Spinal cord (tissue), 10 donors: ENCODE measurements around the gene USP25. TPM values are rescaled to one million over a fixed set of nuclear protein-coding genes. Genes with fewer than 3 reads are reported as not detected.

Source experiments
- DNase-seq, 6 donors: peaks; one replicate each; pipeline versions ENCODE4 v3.0.0 to v3.0.0-alpha.2; 2013 to 2015; ENCODE audit warnings: low spot score in 6 of 6, low read depth in 4 of 6
- H3K27ac ChIP-seq: one replicate; pipeline ENCODE4 v1.5.1; 2013; ENCODE audit warnings: low read depth, low read length, control low read depth
- H3K27me3 ChIP-seq: one replicate; pipeline ENCODE4 v1.6.1; 2013; ENCODE audit warnings: low read length; ENCODE audit not compliant: control insufficient read depth, insufficient read depth
- H3K36me3 ChIP-seq: one replicate; pipeline ENCODE4 v1.6.1; 2013; ENCODE audit warnings: low read length; ENCODE audit not compliant: control insufficient read depth, insufficient read depth
- H3K4me1 ChIP-seq: one replicate; pipeline ENCODE4 v1.6.1; 2013; ENCODE audit warnings: low read length; ENCODE audit not compliant: control insufficient read depth, insufficient read depth
- H3K4me3 ChIP-seq: one replicate; pipeline ENCODE4 v1.5.1; 2013; ENCODE audit warnings: low read depth, low read length, control low read depth
- H3K9me3 ChIP-seq: one replicate; pipeline ENCODE4 v1.6.1; 2013; ENCODE audit warnings: low read length; ENCODE audit not compliant: control insufficient read depth, insufficient read depth
- WGBS: methylation state at CpG from one replicate; pipeline ENCODE4 v1.1.5; 2013; ENCODE audit warnings: missing lambda C conversion rate; ENCODE audit not compliant: insufficient coverage; 5-methylcytosine and 5-hydroxymethylcytosine counted together
- polyA plus RNA-seq, 2 donors: library from polyadenylated mRNA; unstranded; fragments of 120-200 nt; gene quantifications; one replicate each; pipeline ENCODE4 v1.2.1, GENCODE V29; 2013; ENCODE audit not compliant: insufficient read length in 2 of 2
- total RNA-seq, 2 donors: library from RNA; depleted of rRNA in 1 of 2; stranded (reverse); fragments of 120-200 nt in 1 of 2; fragments of >200 nt in 1 of 2; gene quantifications; one replicate each; pipeline versions ENCODE4 v1.2.3 to v1.2.4, GENCODE V29; 2013 to 2014
- donor health status: healthy.

USP25 gene
- total and polyA plus RNA-seq, 4 donors, result 27.5 to 87.9 (median 52.8) TPM

DNA sequence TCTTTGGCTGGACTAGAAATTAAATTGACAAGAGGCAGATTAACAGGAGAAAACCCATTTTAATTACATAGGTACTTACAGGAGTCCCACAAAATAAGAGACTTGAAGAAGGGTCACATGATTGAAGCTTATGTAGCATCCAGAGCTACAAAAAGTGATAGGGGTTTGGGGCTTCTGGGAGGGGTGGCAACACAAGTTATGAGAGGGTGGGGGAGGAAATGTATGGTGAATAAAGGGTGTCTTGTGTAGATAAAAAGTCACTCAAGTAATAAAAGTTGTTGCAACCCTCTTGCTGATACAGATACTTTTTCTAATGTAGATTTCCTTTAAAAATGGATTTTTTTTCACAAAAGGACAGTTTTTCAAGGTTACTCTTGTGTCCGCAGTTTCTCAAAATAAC is 24.0 kb downstream of the USP25 start:
- no peaks in the 10 kb centered on the region for H3K9me3 ChIP-seq
- H3K4me3 ChIP-seq, result no peak overlapping the region
- no peak overlapping the region for H3K27ac ChIP-seq
- no peaks in the 10 kb centered on the region for H3K36me3 ChIP-seq
- DNase-seq, result no peak
- H3K4me1 ChIP-seq, result no peaks in the 10 kb centered on the region
- no peaks in the 10 kb centered on the region for H3K27me3 ChIP-seq
- no CpG with 5 or more reads among the region's 1 CpG for WGBS

DNA sequence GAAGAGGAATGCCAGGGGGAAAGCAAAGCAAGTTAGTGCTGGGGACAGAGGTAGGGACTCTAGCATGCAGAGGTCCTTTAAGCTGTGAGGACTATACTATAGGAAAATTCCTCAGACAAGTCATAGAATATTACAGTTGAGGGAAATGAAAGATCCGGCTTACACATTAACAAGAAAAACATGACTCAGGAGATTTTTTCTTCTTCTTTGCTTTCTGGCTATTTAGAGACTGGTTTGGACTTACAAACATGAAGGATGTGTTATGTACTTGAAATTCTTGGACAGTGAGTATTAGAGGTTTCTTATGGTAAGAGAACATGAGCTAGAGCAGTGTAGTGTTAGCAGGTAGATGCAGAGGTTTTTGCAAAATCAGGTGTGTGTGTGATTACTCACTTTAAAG is 24.9 kb downstream of the USP25 start:
- H3K4me3 ChIP-seq, result no peak overlapping the region
- no peak overlapping the region for H3K27ac ChIP-seq
- H3K9me3 ChIP-seq, result no peaks in the 10 kb centered on the region
- no CpG with 5 or more reads among the region's 1 CpG for WGBS
- H3K36me3 ChIP-seq, result no peaks in the 10 kb centered on the region
- H3K4me1 ChIP-seq, result no peaks in the 10 kb centered on the region
- DNase-seq, result no peak
- no peaks in the 10 kb centered on the region for H3K27me3 ChIP-seq

DNA sequence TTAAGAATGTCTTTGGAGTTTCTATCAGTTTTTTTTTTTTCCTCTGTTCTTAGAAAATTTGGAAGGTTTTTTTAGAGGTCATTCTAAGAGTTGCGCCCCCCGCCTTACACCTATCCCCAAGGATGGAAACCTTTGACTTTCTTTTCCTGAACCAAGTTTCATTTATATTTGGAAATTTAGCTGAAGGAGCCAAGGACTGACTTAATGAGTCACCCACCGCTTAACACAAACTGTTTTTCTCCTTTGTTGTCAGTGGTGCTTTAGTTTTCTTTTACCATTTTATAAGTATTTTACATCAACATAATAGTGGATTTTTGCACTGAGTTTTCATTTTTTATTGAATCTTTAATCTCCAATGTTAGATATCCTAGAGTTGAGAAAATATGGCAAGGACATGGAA is 25.3 kb downstream of the USP25 start:
- no peaks in the 10 kb centered on the region for H3K36me3 ChIP-seq
- DNase-seq, result no peak
- H3K27me3 ChIP-seq, result no peaks in the 10 kb centered on the region
- H3K4me3 ChIP-seq, result no peak overlapping the region
- WGBS, result no CpG with 5 or more reads among the region's 3 CpGs
- no peaks in the 10 kb centered on the region for H3K4me1 ChIP-seq
- H3K27ac ChIP-seq, result no peak overlapping the region
- no peaks in the 10 kb centered on the region for H3K9me3 ChIP-seq

DNA sequence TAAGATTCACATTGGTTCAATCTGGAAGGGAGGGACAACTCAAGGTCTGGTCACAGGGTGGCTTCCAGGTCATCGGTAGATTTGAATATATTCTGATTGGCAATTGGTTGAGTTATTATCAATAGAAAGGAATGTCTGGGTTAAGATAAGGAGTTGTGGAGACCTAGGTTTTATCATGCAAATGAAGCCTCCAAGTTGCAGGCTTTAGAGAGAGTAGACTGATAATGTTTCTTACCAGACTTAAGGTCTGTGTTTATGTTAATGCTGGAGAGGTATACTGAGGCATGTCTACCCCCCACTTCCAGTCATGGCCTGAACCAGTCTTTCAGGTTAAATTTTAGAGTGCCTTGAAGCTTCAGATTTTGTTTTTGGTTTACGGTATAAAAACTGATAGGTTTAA is 29.7 kb downstream of the USP25 start:
- Histone ChIP-seq H3K4me1 (no peaks in the 10 kb centered on the region), H3K4me3 (no peak overlapping the region), H3K27me3 (no peaks in the 10 kb centered on the region), H3K27ac (no peak overlapping the region), H3K9me3 (peaks cover 3% of the 10 kb centered on the region), H3K36me3 (no peaks in the 10 kb centered on the region)
- no peak for DNase-seq
- WGBS, result 60% methylated on average over 1 of the region's 2 CpGs

DNA sequence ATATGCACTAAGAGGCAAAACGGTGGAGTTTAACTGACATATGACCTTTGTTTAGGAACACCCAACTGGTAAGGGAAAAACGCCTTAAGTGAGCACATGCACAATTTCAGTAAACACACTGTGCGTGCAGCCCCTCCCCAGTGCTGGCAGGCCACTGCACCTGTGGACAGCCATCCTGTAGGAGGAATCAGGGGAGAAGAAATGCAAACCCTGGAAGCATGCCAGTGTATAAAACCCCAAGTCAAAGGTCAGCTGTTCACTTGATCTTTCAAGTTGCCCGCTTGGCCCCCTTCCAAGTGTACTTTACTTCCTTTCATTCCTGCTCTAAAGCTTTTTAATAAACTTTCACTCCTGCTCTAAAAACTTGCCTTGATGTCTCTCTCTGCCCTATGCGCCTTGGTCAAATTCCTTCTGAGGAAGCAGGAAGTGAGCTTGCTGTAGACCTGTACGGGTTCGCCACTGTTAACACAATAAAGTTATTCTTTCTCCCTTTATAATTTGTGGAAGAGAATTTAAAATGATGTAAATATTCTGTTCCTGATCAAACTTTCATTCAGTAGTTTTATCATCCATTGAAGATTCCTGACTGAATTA is 31.8 kb downstream of the USP25 start:
- H3K4me1 ChIP-seq, result no peaks in the 10 kb centered on the region
- no peak overlapping the region for H3K4me3 ChIP-seq
- H3K27ac ChIP-seq, result no peak overlapping the region
- no peaks in the 10 kb centered on the region for H3K27me3 ChIP-seq
- 84% methylated on average over 4 of the region's 7 CpGs for WGBS
- no peaks in the 10 kb centered on the region for H3K36me3 ChIP-seq
- no peak for DNase-seq
- peaks cover 3% of the 10 kb centered on the region for H3K9me3 ChIP-seq

DNA sequence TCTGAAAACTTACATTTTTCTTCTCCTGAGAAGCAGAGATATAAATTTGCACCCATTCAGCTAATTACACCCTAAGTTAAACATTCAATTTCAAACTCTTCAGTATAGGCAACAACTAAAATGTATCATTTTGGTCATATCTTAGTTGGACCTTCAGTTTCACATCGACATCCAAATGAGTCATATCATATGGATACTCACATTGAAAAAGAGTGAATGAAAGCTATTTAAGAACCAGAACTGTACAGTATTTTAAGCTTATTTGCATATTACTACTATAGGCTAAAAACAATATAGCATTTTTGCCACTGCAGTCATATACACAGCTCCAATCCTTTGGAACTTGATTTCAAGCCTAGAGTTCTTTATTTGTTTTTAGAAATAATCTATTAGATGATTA is 33.6 kb downstream of the USP25 start:
- H3K36me3 ChIP-seq, result no peaks in the 10 kb centered on the region
- no peaks in the 10 kb centered on the region for H3K4me1 ChIP-seq
- no peak overlapping the region for H3K4me3 ChIP-seq
- DNase-seq, result no peak
- WGBS, result no CpG with 5 or more reads among the region's 1 CpG
- H3K27ac ChIP-seq, result no peak overlapping the region
- no peaks in the 10 kb centered on the region for H3K27me3 ChIP-seq
- H3K9me3 ChIP-seq, result peaks cover 3% of the 10 kb centered on the region

DNA sequence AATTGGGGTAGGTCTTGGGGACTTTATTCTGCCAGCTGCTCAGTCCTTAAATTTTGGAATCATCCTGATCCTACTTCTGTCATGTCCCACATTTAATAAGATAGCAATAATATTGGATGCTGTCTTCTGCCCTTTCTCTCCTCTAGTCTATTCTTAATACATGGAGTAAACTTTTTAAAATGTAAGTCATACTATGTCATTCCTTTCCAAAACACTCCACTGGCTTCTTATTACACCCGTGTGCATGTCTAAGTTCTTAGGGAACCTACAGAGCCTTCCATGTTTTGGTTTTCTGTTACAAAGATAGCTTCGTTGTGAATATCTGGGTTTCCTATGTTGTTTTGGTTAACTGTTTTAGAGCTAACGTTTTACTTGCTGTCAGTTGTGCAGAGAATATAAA is 35.1 kb downstream of the USP25 start:
- no peak overlapping the region for H3K4me3 ChIP-seq
- H3K9me3 ChIP-seq, result peaks cover 3% of the 10 kb centered on the region
- WGBS, result no CpG with 5 or more reads among the region's 3 CpGs
- DNase-seq, result no peak
- H3K27ac ChIP-seq, result no peak overlapping the region
- H3K36me3 ChIP-seq, result no peaks in the 10 kb centered on the region
- H3K27me3 ChIP-seq, result no peaks in the 10 kb centered on the region
- no peaks in the 10 kb centered on the region for H3K4me1 ChIP-seq

DNA sequence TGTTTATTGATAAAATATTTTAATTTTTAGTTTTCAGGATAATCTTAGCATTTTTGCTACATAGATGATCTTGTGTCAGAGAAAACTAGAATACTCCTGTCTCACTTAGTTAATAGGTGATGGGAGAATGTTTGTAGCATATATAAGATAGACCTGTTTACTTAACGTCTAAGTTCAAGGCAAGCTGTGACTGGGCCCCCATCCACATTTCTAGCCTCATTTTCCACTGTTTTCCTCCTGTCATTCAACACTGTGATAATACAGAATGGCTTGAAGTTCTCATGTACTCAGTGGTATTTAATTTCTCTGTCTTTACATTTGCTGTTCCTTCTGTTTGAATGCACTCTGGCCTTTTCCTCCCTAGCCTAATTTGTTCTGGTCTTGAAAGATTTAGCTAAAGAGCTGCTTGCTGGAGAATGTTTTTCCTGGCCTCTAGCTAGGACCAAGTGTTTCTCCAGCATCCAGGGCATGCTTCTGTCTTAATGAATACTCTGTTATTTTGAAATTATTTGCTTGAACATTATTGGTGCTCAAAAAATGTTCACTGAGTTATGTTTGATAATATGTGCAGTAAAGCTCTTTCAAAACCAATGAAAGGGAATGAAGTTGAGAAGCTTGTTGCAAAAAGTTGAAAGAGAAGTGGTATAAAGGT is 37.3 kb downstream of the USP25 start:
- no peak overlapping the region for H3K4me3 ChIP-seq
- peaks cover 3% of the 10 kb centered on the region for H3K9me3 ChIP-seq
- peak in 1 of 6 donors; percentile 38 for DNase-seq
- WGBS, result no CpG with 5 or more reads among the region's 1 CpG
- H3K36me3 ChIP-seq, result no peaks in the 10 kb centered on the region
- no peaks in the 10 kb centered on the region for H3K27me3 ChIP-seq
- no peaks in the 10 kb centered on the region for H3K4me1 ChIP-seq
- no peak overlapping the region for H3K27ac ChIP-seq

DNA sequence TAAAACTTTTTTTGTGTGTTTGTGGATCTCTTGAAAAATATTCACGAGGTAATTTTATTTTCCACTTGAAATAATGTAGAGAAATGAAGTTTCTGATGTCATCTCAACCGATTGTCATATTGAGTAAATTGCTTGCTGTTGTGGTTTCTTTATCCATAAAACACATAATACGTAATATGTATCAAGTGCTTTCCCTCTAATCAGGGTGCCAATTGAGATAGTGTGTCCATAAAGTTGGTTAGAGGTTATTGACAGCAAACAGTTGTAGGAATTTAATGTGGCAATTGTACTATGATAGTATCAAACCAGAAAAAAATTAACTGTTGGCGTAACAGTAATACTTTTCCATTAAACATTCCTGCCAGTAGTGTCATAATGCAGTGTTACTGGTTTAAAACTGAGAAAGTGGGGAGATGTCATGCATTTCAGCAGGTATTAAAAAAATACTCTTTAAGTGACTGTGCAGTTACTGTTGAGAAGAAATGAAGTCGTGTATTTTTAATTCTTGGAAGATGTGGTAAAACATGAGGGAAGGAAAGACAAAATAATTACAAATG is 38.3 kb downstream of the USP25 start:
- Histone ChIP-seq H3K4me3 (no peak overlapping the region), H3K9me3 (no peaks in the 10 kb centered on the region), H3K27me3 (no peaks in the 10 kb centered on the region), H3K4me1 (no peaks in the 10 kb centered on the region), H3K27ac (no peak overlapping the region), H3K36me3 (no peaks in the 10 kb centered on the region)
- no peak for DNase-seq
- no CpG with 5 or more reads among the region's 5 CpGs for WGBS

DNA sequence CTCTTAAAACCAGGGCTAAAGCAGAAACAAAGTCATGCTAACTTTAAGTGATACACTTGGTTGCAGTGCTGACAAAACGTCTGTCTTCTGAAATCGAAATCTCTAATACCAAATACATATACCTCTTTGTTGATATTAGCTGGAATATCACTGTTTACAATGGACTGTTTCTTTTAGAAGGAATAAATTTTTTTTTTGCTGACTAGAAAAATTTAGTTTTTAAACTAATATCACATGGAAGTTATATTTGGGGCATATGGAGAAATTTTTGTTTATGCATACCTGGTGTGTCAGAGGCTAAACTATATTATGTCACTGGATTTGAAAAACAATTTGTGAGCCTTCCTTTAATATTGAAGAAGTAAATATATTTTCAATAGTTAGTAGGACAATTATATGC is 39.1 kb downstream of the USP25 start:
- no CpG with 5 or more reads among the region's 2 CpGs for WGBS
- Histone ChIP-seq H3K27ac (no peak overlapping the region), H3K27me3 (no peaks in the 10 kb centered on the region), H3K9me3 (no peaks in the 10 kb centered on the region), H3K4me1 (no peaks in the 10 kb centered on the region), H3K4me3 (no peak overlapping the region), H3K36me3 (no peaks in the 10 kb centered on the region)
- DNase-seq, result no peak
